OCI-LY3 (cell line): ENCODE measurements around the gene SPECC1.

Source experiments
- EZH2phosphoT487 ChIP-seq: fragments of 200-600 bp; shearing (Covaris generic); IDR thresholded peaks from 2 replicates; pipeline ENCODE4 v1.6.1; 2018; ENCODE audit warnings: antibody characterized with exemption, mixed run types, low read depth
- TF ChIP-seq, protein P1 (sequence below): fragments of 200-600, 300-600 bp; sonication (generic); IDR thresholded peaks from 2 replicates; pipeline ENCODE4 v1.5.1; 2014; ENCODE audit warnings: antibody characterized with exemption, low read length, low read depth

- TF ChIP-seq, protein P1, sequence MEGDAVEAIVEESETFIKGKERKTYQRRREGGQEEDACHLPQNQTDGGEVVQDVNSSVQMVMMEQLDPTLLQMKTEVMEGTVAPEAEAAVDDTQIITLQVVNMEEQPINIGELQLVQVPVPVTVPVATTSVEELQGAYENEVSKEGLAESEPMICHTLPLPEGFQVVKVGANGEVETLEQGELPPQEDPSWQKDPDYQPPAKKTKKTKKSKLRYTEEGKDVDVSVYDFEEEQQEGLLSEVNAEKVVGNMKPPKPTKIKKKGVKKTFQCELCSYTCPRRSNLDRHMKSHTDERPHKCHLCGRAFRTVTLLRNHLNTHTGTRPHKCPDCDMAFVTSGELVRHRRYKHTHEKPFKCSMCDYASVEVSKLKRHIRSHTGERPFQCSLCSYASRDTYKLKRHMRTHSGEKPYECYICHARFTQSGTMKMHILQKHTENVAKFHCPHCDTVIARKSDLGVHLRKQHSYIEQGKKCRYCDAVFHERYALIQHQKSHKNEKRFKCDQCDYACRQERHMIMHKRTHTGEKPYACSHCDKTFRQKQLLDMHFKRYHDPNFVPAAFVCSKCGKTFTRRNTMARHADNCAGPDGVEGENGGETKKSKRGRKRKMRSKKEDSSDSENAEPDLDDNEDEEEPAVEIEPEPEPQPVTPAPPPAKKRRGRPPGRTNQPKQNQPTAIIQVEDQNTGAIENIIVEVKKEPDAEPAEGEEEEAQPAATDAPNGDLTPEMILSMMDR, result no peak
- no peak for TF ChIP-seq EZH2phosphoT487
These were observed 247.8 kb downstream of the SPECC1 start for GRCh38 chr17:20257008-20257407.
